CD4-positive, alpha-beta memory T cell (primary cell): ENCODE results near the gene CHRNB1. TPM values are rescaled to one million over a fixed set of nuclear protein-coding genes. Genes with fewer than 3 reads are reported as not detected.

Experiments
- CTCF ChIA-PET: fragments of 350-600 bp; sonication (Branson Sonifier 250); formaldehyde crosslinking; loops from one replicate; lab custom pipeline; 2021; ENCODE audit warnings: inconsistent platforms; ENCODE audit not compliant: partially characterized antibody; lab: Charles Lee
- POLR2A ChIA-PET: fragments of 350-600 bp; sonication (Branson Sonifier 250); formaldehyde crosslinking; loops from one replicate; lab custom pipeline; 2021; ENCODE audit not compliant: partially characterized antibody; lab: Charles Lee
- DNase-seq, 5 donors: peaks; one replicate each; pipeline versions ENCODE4 v3.0.0 to v3.0.0-alpha.2; 2020 to 2022; ENCODE audit warnings: mixed read lengths in 1 of 5
- H3K27ac ChIP-seq: one replicate; pipeline ENCODE4 v1.7.0; 2013; ENCODE audit warnings: low read depth, low read length
- H3K27me3 ChIP-seq: 2 replicates; pipeline ENCODE4 v1.7.0; 2013; ENCODE audit warnings: mild to moderate bottlenecking, low read length, moderate library complexity; ENCODE audit not compliant: insufficient read depth
- H3K36me3 ChIP-seq: 2 replicates; pipeline ENCODE4 v1.7.0; 2013; ENCODE audit warnings: mild to moderate bottlenecking, low read length, moderate library complexity; ENCODE audit not compliant: insufficient read depth
- H3K4me1 ChIP-seq: 2 replicates; pipeline ENCODE4 v1.7.0; 2013; ENCODE audit warnings: mild to moderate bottlenecking, low read length, moderate library complexity; ENCODE audit not compliant: insufficient read depth
- H3K4me3 ChIP-seq, 2 donors: one replicate each; pipeline ENCODE4 v1.7.0; 2013; ENCODE audit warnings: low read length in 2 of 2, mild to moderate bottlenecking in 1 of 2
- H3K9me3 ChIP-seq, 2 donors: one replicate each; pipeline ENCODE4 v1.7.0; 2013; ENCODE audit warnings: low read length in 2 of 2, control low read depth in 1 of 2; ENCODE audit not compliant: control insufficient read depth in 1 of 2
- H3K27ac Mint-ChIP-seq, 7 donors: one replicate each; pipeline ENCODE4 v1.8.0; 2020 to 2021; ENCODE audit warnings: mixed read lengths in 7 of 7, mild to moderate bottlenecking in 6 of 7, inconsistent platforms in 3 of 7, moderate library complexity in 3 of 7
- H3K27me3 Mint-ChIP-seq, 2 donors: one replicate each; pipeline ENCODE4 v1.8.0; 2020 to 2021; ENCODE audit warnings: mixed read lengths in 2 of 2
- H3K36me3 Mint-ChIP-seq, 2 donors: one replicate each; pipeline ENCODE4 v1.8.0; 2020 to 2021; ENCODE audit warnings: mixed read lengths in 2 of 2, inconsistent platforms in 1 of 2, mild to moderate bottlenecking in 1 of 2
- H3K4me1 Mint-ChIP-seq, 4 donors: one replicate each; pipeline ENCODE4 v1.8.0; 2020 to 2021; ENCODE audit warnings: mixed read lengths in 4 of 4, mild to moderate bottlenecking in 1 of 4
- H3K4me3 Mint-ChIP-seq, 8 donors: one replicate each; pipeline ENCODE4 v1.8.0; 2020 to 2021; ENCODE audit warnings: mixed read lengths in 8 of 8, mild to moderate bottlenecking in 7 of 8, moderate library complexity in 6 of 8, inconsistent platforms in 3 of 8
- H3K9me3 Mint-ChIP-seq, 8 donors: one replicate each; pipeline ENCODE4 v1.8.0; 2020 to 2021; ENCODE audit warnings: mixed read lengths in 8 of 8, mild to moderate bottlenecking in 5 of 8, inconsistent platforms in 3 of 8, moderate library complexity in 1 of 8
- intact Hi-C: fragments of 100-400 bp; cut with micrococcal nuclease; formaldehyde crosslinking; loops from one replicate; pipeline ENCODE4 v1.15.1; 2023
- polyA plus RNA-seq, 2 donors: library from polyadenylated mRNA; unstranded; fragments of 300-500 nt; fragmentation: Illumina TruSeq; gene quantifications; one replicate each; pipeline ENCODE4 v1.2.3, GENCODE V29; 2021
- total RNA-seq, 2 experiments: library from RNA; stranded (reverse); gene quantifications; one replicate each; pipeline ENCODE4 v1.2.3, GENCODE V29; 2021

Gene CHRNB1
- total and polyA plus RNA-seq, 4 experiments from 2014 or later, result 9.1 to 29.2 (median 16.8) TPM

DNA sequence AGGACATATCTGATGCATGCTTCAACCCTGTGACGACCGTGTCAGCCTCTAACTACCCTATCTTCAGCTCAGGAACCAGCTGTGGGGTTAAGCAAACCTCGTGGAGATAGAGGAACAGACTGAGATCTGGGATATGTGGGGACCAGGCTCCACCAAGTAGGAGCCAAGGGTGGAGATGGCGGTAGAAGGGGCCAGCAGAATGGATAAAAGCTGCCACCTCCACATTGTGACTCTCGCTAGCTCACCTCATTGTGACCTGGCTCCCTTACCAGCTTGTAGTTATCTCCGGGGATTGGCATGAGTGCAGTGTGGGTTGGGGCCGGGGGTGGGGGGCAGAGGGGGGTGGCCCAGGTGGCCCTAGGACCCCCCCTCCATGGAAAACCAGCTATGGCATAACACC is 19.5 kb upstream of the CHRNB1 start, which contains the start of gene SPEM2:
SPEM2 (plus strand) TSS at position 301 of the 400 bp plus-strand sequence; CDS start at position 374, 73 bp downstream.
- no peaks in the 10 kb centered on the region for H3K9me3 ChIP-seq
- no peaks in the 10 kb centered on the region for H3K9me3 Mint-ChIP-seq
- peak in 1 of 5 donors; percentile 12 for DNase-seq
- H3K27ac Mint-ChIP-seq, result peak within 1 kb of the TSS in 2 of 7 donors; percentile 15 to 75
- no peaks in the 10 kb centered on the region for H3K4me1 ChIP-seq
- no peaks in the 10 kb centered on the region for H3K36me3 Mint-ChIP-seq
- no peak within 1 kb of the TSS for H3K27ac ChIP-seq
- ChIA-PET CTCF (interaction anchor here (1.0 kb wide), 1 partner anchor 136 kb away, joined by 3 read pairs; no protein-coding TSS in a partner anchor), POLR2A (no interaction called here)
- H3K4me3 Mint-ChIP-seq, result no peak within 1 kb of the TSS
- H3K27me3 Mint-ChIP-seq, result peaks cover 0 to 1% of the 10 kb centered on the region in 2 donors
- H3K27me3 ChIP-seq, result no peaks in the 10 kb centered on the region
- H3K4me3 ChIP-seq, result no peak within 1 kb of the TSS
- peaks cover 0 to 4% (median 0%) of the 10 kb centered on the region in 4 donors for H3K4me1 Mint-ChIP-seq
- intact Hi-C loops, result no loop called here
- H3K36me3 ChIP-seq, result no peaks in the 10 kb centered on the region

DNA sequence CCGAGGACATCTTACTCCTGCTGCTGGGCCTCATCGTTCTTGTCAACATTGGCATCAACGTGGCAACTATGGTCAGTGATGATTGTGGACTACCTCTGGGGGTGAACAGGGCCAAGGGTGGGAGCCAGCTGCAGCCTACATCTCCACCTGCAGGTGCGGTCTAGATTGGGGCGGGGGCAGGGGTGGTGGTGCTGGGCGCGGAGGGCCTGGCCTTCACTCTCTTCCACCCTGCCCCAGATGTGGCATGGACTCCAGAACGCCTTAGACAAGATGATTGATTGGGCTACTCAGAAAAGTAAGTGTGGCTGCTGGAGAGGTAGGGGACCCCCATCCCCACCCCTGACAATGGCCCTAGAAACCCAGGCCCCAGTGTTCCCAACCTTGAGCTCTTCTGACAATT is 19.1 kb upstream of the CHRNB1 start:
- POLR2A ChIA-PET, result no interaction called here
- H3K4me3 Mint-ChIP-seq, result no peak overlapping the region
- CTCF ChIA-PET, result interaction anchor here (1.0 kb wide), 1 partner anchor 135 kb away, joined by 3 read pairs; no protein-coding TSS in a partner anchor
- H3K27ac Mint-ChIP-seq, result no peak overlapping the region
- no peaks in the 10 kb centered on the region for H3K36me3 Mint-ChIP-seq
- no peak overlapping the region for H3K27ac ChIP-seq
- no peaks in the 10 kb centered on the region for H3K27me3 ChIP-seq
- no peaks in the 10 kb centered on the region for H3K4me1 ChIP-seq
- DNase-seq, result peak in 1 of 5 donors; percentile 32
- H3K9me3 Mint-ChIP-seq, result no peaks in the 10 kb centered on the region
- H3K9me3 ChIP-seq, result no peaks in the 10 kb centered on the region
- intact Hi-C loops, result no loop called here
- H3K4me3 ChIP-seq, result no peak overlapping the region
- H3K36me3 ChIP-seq, result no peaks in the 10 kb centered on the region
- H3K4me1 Mint-ChIP-seq, result peaks cover 0 to 4% (median 0%) of the 10 kb centered on the region in 4 donors
- H3K27me3 Mint-ChIP-seq, result peaks cover 0 to 1% of the 10 kb centered on the region in 2 donors

DNA sequence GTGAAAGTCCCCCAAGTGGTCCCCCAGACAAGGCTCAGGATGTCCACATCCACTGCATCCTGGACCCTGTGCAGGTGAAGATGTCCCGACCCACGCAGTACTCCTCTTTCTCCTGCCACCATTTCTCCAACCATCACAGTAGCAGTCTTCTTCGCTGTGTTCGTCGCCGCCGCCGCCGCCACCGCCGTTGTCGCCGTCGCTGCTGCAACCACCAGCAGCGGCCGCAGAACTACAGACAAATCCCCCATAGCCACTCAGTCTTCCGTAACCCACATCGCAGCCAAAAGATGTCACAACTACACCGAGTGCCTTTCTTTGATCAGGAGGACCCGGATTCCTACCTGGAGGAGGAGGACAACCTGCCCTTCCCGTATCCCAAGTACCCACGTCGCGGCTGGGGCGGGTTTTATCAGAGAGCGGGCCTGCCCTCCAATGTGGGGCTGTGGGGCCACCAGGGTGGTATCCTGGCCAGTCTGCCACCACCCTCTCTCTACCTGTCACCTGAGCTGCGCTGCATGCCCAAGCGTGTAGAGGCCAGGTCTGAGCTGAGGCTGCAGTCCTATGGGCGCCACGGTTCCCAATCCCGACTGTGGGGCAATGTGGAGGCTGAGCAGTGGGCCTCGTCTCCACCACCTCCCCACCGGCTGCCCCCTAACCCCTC is 18.5 kb upstream of the CHRNB1 start:
- ChIA-PET CTCF (interaction anchor here (0.5 to 1.1 kb wide), 2 partner anchors 10 to 193 kb away, joined by 3 to 4 read pairs; no protein-coding TSS in a partner anchor), POLR2A (no interaction called here)
- Histone ChIP-seq H3K9me3 (no peaks in the 10 kb centered on the region), H3K36me3 (no peaks in the 10 kb centered on the region), H3K27me3 (no peaks in the 10 kb centered on the region), H3K4me1 (no peaks in the 10 kb centered on the region), H3K4me3 (no peak overlapping the region), H3K27ac (no peak overlapping the region)
- no peaks in the 10 kb centered on the region for H3K36me3 Mint-ChIP-seq
- H3K4me1 Mint-ChIP-seq, result peaks cover 0 to 4% (median 0%) of the 10 kb centered on the region in 4 donors
- H3K27me3 Mint-ChIP-seq, result peaks cover 0 to 1% of the 10 kb centered on the region in 2 donors
- DNase-seq, result peak in 1 of 5 donors; percentile 2
- no peaks in the 10 kb centered on the region for H3K9me3 Mint-ChIP-seq
- no peak overlapping the region for H3K4me3 Mint-ChIP-seq
- H3K27ac Mint-ChIP-seq, result no peak overlapping the region
- intact Hi-C loops, result no loop called here

DNA sequence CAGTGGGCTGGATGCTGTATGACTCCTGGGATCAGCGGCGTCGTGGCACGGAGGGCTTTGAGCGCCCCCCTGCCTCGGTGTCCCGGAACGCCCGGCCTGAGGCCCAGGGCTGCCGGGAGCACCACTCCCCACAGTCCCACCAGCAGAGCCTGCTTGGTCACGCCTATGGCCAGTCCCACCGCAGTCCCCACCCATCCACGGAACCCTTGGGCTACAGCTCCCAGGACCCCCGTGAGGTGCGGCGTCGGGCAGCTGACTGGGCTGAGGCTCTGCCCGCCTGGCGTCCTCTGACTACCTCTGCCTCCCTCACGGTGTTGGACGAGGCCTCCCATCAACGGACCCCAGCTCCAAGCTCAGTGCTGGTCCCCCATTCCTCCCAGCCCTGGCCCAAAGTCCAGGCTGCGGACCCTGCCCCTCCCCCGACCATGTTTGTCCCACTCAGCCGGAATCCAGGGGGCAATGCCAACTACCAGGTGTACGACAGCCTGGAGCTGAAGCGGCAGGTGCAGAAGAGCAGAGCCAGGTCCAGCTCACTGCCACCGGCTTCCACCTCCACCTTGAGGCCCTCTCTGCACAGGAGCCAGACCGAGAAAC is 17.9 kb upstream of the CHRNB1 start:
- DNase-seq, result peak in 1 of 5 donors; percentile 17
- no peak overlapping the region for H3K27ac ChIP-seq
- ChIA-PET CTCF (interaction anchor here (0.5 to 1.1 kb wide), 2 partner anchors 9 to 192 kb away, joined by 3 to 4 read pairs; no protein-coding TSS in a partner anchor), POLR2A (interaction anchor here (0.6 kb wide), 1 partner anchor 29 kb away, joined by 3 read pairs; no protein-coding TSS in a partner anchor)
- H3K27me3 ChIP-seq, result no peaks in the 10 kb centered on the region
- H3K4me1 ChIP-seq, result no peaks in the 10 kb centered on the region
- no peaks in the 10 kb centered on the region for H3K9me3 Mint-ChIP-seq
- peaks cover 0 to 4% (median 0%) of the 10 kb centered on the region in 4 donors for H3K4me1 Mint-ChIP-seq
- peaks cover 0 to 1% of the 10 kb centered on the region in 2 donors for H3K27me3 Mint-ChIP-seq
- intact Hi-C loops, result no loop called here
- no peak overlapping the region for H3K4me3 ChIP-seq
- no peaks in the 10 kb centered on the region for H3K9me3 ChIP-seq
- no peaks in the 10 kb centered on the region for H3K36me3 Mint-ChIP-seq
- H3K36me3 ChIP-seq, result no peaks in the 10 kb centered on the region
- no peak overlapping the region for H3K4me3 Mint-ChIP-seq
- H3K27ac Mint-ChIP-seq, result no peak overlapping the region

DNA sequence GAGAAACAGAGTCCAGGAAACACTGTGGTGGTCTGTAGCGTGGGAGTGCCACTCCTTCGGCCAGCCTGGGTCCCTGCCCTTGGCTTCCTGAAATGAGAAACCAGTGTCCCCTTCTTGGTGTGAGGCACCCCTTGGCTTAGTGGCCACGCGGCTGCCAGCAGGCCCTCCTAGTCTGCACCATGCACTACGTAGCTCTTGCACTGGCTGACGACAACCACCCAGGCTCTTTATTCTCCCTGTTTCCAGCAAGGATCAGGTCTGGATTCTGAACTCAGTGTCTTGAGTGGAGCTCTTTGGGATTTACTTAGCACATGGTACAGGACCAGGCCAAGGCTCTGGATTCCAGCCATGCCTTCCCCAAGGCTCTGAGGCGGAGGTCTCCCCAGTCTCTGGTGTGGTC is 17.3 kb upstream of the CHRNB1 start:
- Histone ChIP-seq H3K4me1 (no peaks in the 10 kb centered on the region), H3K36me3 (no peaks in the 10 kb centered on the region), H3K9me3 (no peaks in the 10 kb centered on the region), H3K4me3 (no peak overlapping the region), H3K27ac (no peak overlapping the region), H3K27me3 (no peaks in the 10 kb centered on the region)
- Mint-ChIP-seq H3K36me3 (no peaks in the 10 kb centered on the region), H3K27ac (peak overlapping the region in 1 of 7 donors; percentile 44), H3K27me3 (peaks cover 0 to 1% of the 10 kb centered on the region in 2 donors), H3K4me1 (peaks cover 0 to 4% (median 0%) of the 10 kb centered on the region in 4 donors), H3K9me3 (no peaks in the 10 kb centered on the region), H3K4me3 (no peak overlapping the region)
- ChIA-PET POLR2A (interaction anchor here (0.6 kb wide), 1 partner anchor 28 kb away, joined by 3 read pairs; no protein-coding TSS in a partner anchor), CTCF (interaction anchor here (1.1 kb wide), 1 partner anchor 9 kb away, joined by 4 read pairs; no protein-coding TSS in a partner anchor)
- intact Hi-C loops, result no loop called here
- peak in 1 of 5 donors; percentile 1 for DNase-seq

DNA sequence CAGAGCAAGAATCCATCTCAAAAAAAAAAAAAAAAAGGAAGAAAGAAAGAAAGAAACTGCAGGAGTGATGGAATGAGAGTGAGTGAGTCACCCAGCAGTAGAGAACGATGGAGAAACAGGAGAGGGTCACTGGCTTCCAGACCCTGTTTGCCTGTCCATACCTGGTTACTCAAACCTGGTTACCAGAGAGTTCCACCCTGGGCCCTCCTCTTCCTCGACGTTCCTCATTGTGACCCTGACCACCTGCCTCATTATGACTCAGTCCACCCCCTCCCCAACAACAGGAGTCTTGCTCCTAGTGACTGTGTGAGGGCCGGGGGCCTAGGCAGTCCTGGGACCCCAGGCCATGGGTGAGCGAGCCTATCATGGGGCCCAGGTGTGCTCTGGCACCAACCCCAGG is 16.3 kb upstream of the CHRNB1 start, which contains the start of gene SPEM3:
SPEM3 (plus strand) TSS at position 301 of the 400 bp plus-strand sequence; CDS start at position 347, 46 bp downstream.
- Mint-ChIP-seq H3K27ac (peak within 1 kb of the TSS in 5 of 7 donors; percentile 19 to 76 (median 44)), H3K4me1 (peaks cover 0 to 4% (median 0%) of the 10 kb centered on the region in 4 donors), H3K36me3 (no peaks in the 10 kb centered on the region), H3K9me3 (no peaks in the 10 kb centered on the region), H3K27me3 (peaks cover 0 to 1% of the 10 kb centered on the region in 2 donors), H3K4me3 (no peak within 1 kb of the TSS)
- Histone ChIP-seq H3K4me3 (no peak within 1 kb of the TSS), H3K9me3 (no peaks in the 10 kb centered on the region), H3K4me1 (no peaks in the 10 kb centered on the region), H3K27ac (no peak within 1 kb of the TSS), H3K36me3 (no peaks in the 10 kb centered on the region), H3K27me3 (no peaks in the 10 kb centered on the region)
- intact Hi-C loops, result no loop called here
- CTCF ChIA-PET, result no interaction called here
- DNase-seq, result peak in 1 of 5 donors; percentile 14
- POLR2A ChIA-PET, result interaction anchor here (1.2 kb wide), 1 partner anchor 44 kb away, joined by 3 read pairs; no protein-coding TSS in a partner anchor

DNA sequence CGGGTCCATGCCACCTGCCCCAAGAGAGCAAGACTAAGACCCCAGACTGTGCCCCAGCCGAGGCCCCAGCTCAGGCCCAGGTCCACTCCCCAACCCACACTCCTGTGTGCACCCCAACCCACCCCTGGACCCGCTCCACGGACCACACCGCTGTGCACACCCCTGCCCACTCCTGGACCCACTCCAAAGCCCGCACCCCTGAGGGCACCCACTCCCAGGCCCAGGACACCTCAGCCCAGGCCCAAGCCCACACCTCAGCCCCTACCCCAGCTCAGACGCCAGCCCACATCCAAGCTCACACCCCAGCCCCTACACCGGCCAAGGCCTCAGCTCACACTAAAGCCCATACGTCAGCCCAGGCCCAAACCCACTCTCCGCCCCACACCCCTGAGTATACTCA is 15.1 kb upstream of the CHRNB1 start:
- intact Hi-C loops, result no loop called here
- H3K27me3 Mint-ChIP-seq, result peaks cover 0 to 1% of the 10 kb centered on the region in 2 donors
- Histone ChIP-seq H3K27ac (no peak overlapping the region), H3K27me3 (no peaks in the 10 kb centered on the region), H3K4me1 (no peaks in the 10 kb centered on the region), H3K36me3 (no peaks in the 10 kb centered on the region), H3K4me3 (no peak overlapping the region), H3K9me3 (no peaks in the 10 kb centered on the region)
- H3K27ac Mint-ChIP-seq, result no peak overlapping the region
- no peak overlapping the region for H3K4me3 Mint-ChIP-seq
- ChIA-PET POLR2A (no interaction called here), CTCF (interaction anchor here (0.5 kb wide), 1 partner anchor 112 kb away, joined by 3 read pairs; no protein-coding TSS in a partner anchor)
- H3K4me1 Mint-ChIP-seq, result no peaks in the 10 kb centered on the region
- H3K36me3 Mint-ChIP-seq, result no peaks in the 10 kb centered on the region
- peak in 1 of 5 donors; percentile 11 for DNase-seq
- no peaks in the 10 kb centered on the region for H3K9me3 Mint-ChIP-seq
